ENCODE results near the gene WWP2.

- TF ChIP-seq CEBPB (IDR thresholded peaks at IDR 0.05) (no peak), MAX (IDR thresholded peaks at IDR 0.05) (no peak), RAD21 (IDR thresholded peaks at IDR 0.05; ENCODE audit: low read depth) (no peak), EP300 (IDR thresholded peaks at IDR 0.05; ENCODE audit: borderline replicate concordance) (no peak), CREB1 (IDR thresholded peaks at IDR 0.05; ENCODE audit: low read depth) (no peak), TAF1 (IDR thresholded peaks at IDR 0.05; ENCODE audit: low read depth) (no peak), EGR1 (IDR thresholded peaks at IDR 0.05) (no peak), FOXM1 (IDR thresholded peaks at IDR 0.05; ENCODE audit: borderline replicate concordance, low read depth) (no peak), TCF12 (IDR thresholded peaks at IDR 0.05; ENCODE audit: low read depth) (no peak), ZBTB7A (IDR thresholded peaks at IDR 0.05; ENCODE audit: low read depth) (no peak), YY1 (IDR thresholded peaks at IDR 0.05; ENCODE audit: low read depth) (no peak), NFIC (IDR thresholded peaks at IDR 0.05) (no peak)
- TF ChIP-seq, protein P1, sequence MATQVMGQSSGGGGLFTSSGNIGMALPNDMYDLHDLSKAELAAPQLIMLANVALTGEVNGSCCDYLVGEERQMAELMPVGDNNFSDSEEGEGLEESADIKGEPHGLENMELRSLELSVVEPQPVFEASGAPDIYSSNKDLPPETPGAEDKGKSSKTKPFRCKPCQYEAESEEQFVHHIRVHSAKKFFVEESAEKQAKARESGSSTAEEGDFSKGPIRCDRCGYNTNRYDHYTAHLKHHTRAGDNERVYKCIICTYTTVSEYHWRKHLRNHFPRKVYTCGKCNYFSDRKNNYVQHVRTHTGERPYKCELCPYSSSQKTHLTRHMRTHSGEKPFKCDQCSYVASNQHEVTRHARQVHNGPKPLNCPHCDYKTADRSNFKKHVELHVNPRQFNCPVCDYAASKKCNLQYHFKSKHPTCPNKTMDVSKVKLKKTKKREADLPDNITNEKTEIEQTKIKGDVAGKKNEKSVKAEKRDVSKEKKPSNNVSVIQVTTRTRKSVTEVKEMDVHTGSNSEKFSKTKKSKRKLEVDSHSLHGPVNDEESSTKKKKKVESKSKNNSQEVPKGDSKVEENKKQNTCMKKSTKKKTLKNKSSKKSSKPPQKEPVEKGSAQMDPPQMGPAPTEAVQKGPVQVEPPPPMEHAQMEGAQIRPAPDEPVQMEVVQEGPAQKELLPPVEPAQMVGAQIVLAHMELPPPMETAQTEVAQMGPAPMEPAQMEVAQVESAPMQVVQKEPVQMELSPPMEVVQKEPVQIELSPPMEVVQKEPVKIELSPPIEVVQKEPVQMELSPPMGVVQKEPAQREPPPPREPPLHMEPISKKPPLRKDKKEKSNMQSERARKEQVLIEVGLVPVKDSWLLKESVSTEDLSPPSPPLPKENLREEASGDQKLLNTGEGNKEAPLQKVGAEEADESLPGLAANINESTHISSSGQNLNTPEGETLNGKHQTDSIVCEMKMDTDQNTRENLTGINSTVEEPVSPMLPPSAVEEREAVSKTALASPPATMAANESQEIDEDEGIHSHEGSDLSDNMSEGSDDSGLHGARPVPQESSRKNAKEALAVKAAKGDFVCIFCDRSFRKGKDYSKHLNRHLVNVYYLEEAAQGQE (IDR thresholded peaks at IDR 0.05; ENCODE audit: low read depth) = no peak
- TF ChIP-seq, protein P2, sequence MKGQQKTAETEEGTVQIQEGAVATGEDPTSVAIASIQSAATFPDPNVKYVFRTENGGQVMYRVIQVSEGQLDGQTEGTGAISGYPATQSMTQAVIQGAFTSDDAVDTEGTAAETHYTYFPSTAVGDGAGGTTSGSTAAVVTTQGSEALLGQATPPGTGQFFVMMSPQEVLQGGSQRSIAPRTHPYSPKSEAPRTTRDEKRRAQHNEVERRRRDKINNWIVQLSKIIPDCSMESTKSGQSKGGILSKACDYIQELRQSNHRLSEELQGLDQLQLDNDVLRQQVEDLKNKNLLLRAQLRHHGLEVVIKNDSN (IDR thresholded peaks at IDR 0.05) = no peak
These were observed 178.5 kb downstream of the WWP2 start for GRCh38 chr16:69940676-69941075.
